Measurements from ENCODE around the gene WFIKKN1. TPM values are rescaled to one million over a fixed set of nuclear protein-coding genes. Genes with fewer than 3 reads are reported as not detected.

WFIKKN1 gene
- total and polyA plus RNA-seq, 10 donors = 0.15 to 1.8 (median 0.94) TPM

DNA sequence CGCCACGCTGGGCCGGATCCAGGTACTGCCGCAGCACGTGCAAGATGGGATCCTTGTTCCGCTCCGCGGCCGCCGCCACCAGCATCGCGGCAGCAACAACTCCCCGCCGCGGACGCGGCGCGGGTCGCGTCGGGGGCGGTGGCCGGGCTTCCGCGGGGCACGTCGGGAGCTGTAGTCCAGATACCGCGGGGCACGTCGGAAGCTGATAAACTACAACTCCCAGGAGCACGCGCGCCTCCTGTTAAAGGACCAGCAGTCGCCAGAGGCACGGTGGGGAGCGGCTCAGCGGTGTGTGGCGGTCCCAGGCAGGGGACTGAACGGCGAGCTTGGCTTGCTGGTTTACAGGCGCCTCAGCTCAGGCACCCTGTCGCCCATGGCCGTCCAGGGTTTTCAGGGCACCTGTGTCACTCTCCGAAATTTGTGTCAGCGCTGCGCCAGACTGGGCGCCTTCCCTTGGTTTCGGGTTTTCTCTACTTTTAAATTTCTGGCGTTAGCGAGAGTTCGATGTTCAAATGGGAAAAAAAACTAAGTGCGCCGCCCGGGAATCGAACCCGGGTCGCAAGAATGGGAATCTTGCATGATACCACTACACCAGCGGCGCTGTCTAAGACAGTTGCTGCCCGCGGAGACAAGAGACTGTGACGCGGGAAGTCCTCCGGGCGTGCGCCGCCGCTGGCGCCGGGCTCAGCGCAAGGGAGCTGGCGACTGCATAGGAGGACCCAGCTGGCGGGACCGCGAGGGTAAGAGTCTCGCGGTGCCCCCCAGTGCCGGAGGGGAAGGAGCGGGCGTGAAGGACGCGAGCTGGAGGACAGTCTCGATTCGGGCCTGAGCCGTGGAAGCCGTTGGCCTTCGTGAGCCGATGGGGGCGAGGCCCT is 5.7 kb downstream of the WFIKKN1 start, which contains the start of gene METTL26:
METTL26 (minus strand) TSS at position 100 of the 875 bp plus-strand sequence; CDS start at position 85, 15 bp downstream.
- intact Hi-C loops (cut with DNase I; ENCODE audit: low total_unique reads) = no loop called here
- 0% methylated on average over 38 to 91 of the region's 91 CpGs for WGBS, 5 donors
- peaks cover 17 to 65% (median 40%) of the 10 kb centered on the region in 6 donors for H3K4me1 ChIP-seq
- peaks cover 0 to 30% (median 17%) of the 10 kb centered on the region in 6 donors for H3K36me3 ChIP-seq
- DNase-seq = peak; percentile 99
- peak in 1 of 3 donors; percentile 20 for TF ChIP-seq POLR2A (IDR thresholded peaks at IDR 0.05)
- TF ChIP-seq POLR2AphosphoS5 (IDR thresholded peaks at IDR 0.05) = peak; percentile 87 to 89 (median 88)
- TF ChIP-seq, protein P1, sequence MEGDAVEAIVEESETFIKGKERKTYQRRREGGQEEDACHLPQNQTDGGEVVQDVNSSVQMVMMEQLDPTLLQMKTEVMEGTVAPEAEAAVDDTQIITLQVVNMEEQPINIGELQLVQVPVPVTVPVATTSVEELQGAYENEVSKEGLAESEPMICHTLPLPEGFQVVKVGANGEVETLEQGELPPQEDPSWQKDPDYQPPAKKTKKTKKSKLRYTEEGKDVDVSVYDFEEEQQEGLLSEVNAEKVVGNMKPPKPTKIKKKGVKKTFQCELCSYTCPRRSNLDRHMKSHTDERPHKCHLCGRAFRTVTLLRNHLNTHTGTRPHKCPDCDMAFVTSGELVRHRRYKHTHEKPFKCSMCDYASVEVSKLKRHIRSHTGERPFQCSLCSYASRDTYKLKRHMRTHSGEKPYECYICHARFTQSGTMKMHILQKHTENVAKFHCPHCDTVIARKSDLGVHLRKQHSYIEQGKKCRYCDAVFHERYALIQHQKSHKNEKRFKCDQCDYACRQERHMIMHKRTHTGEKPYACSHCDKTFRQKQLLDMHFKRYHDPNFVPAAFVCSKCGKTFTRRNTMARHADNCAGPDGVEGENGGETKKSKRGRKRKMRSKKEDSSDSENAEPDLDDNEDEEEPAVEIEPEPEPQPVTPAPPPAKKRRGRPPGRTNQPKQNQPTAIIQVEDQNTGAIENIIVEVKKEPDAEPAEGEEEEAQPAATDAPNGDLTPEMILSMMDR (IDR thresholded peaks at IDR 0.05 in 8 of 11, conservative IDR thresholded peaks at IDR 0.05 in 3 of 11) = peak in 4 of 11 experiments; percentile 28 to 38 (median 34)
- H3K27me3 ChIP-seq (replicated peaks in 1 of 7) = peaks cover 0 to 4% (median 0%) of the 10 kb centered on the region in 7 donors
- H3K27ac ChIP-seq = peak within 1 kb of the TSS; percentile 93 to 98 (median 95)
- peak within 1 kb of the TSS; percentile 66 to 98 (median 85) for H3K4me3 ChIP-seq
- H3K9me3 ChIP-seq = no peaks in the 10 kb centered on the region

- no peaks in the 10 kb centered on the region for H3K9me3 ChIP-seq
- TF ChIP-seq POLR2AphosphoS5 (IDR thresholded peaks at IDR 0.05) (no peak), POLR2A (IDR thresholded peaks at IDR 0.05) (no peak)
- TF ChIP-seq, protein P1 (IDR thresholded peaks at IDR 0.05 in 8 of 11, conservative IDR thresholded peaks at IDR 0.05 in 3 of 11) = no peak
- H3K27me3 ChIP-seq (replicated peaks in 1 of 7) = peaks cover 0 to 4% (median 0%) of the 10 kb centered on the region in 7 donors
- WGBS, 5 donors = 17 to 31% (median 26%) methylated on average over 20 to 52 of the region's 53 CpGs
- H3K27ac ChIP-seq = peak overlapping the region; percentile 93 to 98 (median 95)
- peaks cover 17 to 72% (median 44%) of the 10 kb centered on the region in 6 donors for H3K4me1 ChIP-seq
- intact Hi-C loops (cut with DNase I; ENCODE audit: low total_unique reads) = no loop called here
- H3K4me3 ChIP-seq = peak overlapping the region; percentile 66 to 98 (median 85)
- peaks cover 0 to 28% (median 17%) of the 10 kb centered on the region in 6 donors for H3K36me3 ChIP-seq
- peak; percentile 88 for DNase-seq
Observed at GRCh38 chr16:637081-638018, 6.6 kb downstream of the WFIKKN1 start.

- WGBS, 5 donors = 82 to 91% (median 88%) methylated on average over 10 to 15 of the region's 15 CpGs
- no peak for TF ChIP-seq POLR2AphosphoS5 (IDR thresholded peaks at IDR 0.05)
- TF ChIP-seq, protein P1 (IDR thresholded peaks at IDR 0.05 in 8 of 11, conservative IDR thresholded peaks at IDR 0.05 in 3 of 11) = no peak
- TF ChIP-seq POLR2A (IDR thresholded peaks at IDR 0.05) = no peak
- intact Hi-C loops (cut with DNase I; ENCODE audit: low total_unique reads) = no loop called here
Observed at GRCh38 chr16:638034-638543, 7.3 kb downstream of the WFIKKN1 start.

More at GRCh38 chr16:638034-638543, 7.3 kb downstream of the WFIKKN1 start:
- H3K27ac ChIP-seq = peak overlapping the region in 2 of 8 donors; percentile 93 to 96
- H3K9me3 ChIP-seq = no peaks in the 10 kb centered on the region
- peak; percentile 84 for DNase-seq
- no peak overlapping the region for H3K4me3 ChIP-seq
- peaks cover 25 to 76% (median 51%) of the 10 kb centered on the region in 6 donors for H3K4me1 ChIP-seq
- H3K27me3 ChIP-seq (replicated peaks in 1 of 7) = peaks cover 0 to 4% (median 0%) of the 10 kb centered on the region in 7 donors
- peaks cover 0 to 21% (median 12%) of the 10 kb centered on the region in 6 donors for H3K36me3 ChIP-seq

Data from spleen (tissue), 11 donors.